ENCODE measurements around the gene HMGCS2. TPM values are rescaled to one million over a fixed set of nuclear protein-coding genes. Genes with fewer than 3 reads are reported as not detected.
A peak's percentile ranks its signal among the peaks of the same experiment; 100 is the strongest.

The HMGCS2 gene
- total RNA-seq, 4 donors from 2014 or later: 0.83 to 1.1 TPM; not detected in 2

DNA sequence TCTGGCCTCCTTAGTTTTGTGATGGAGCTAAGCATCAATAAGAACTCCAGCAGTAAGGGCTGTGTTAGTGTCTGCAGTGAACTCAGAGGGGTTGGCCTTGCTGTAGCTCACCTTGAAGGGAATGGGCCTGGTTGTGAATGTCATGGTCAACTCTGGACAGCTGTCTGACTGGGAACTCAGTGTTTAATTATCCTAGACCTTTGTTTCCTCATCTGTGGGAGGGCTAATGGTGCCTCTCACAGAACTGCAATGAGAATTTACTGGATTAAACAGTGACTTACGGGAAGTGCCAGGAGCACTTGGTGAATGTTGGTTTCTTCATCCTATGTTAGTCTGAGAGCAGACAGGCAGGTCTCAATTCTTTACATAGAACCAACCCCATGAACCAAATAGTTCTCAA lies 23.7 kb downstream of the HMGCS2 start:
- intact Hi-C loops (cut with DNase I): loop anchor here (2.0 kb wide), 1 partner anchor 64 kb away; no protein-coding TSS in a partner anchor
- 88% methylated on average over 1 of the region's 1 CpG for WGBS
- Histone ChIP-seq H3K27me3 (no peaks in the 10 kb centered on the region), H3K4me3 (no peak overlapping the region), H3K9me3 (no peaks in the 10 kb centered on the region), H3K36me3 (peaks cover 0 to 13% (median 2%) of the 10 kb centered on the region in 4 donors), H3K27ac (replicated peaks in 1 of 4) (no peak overlapping the region), H3K4me1 (peaks cover 11 to 52% (median 40%) of the 10 kb centered on the region in 4 donors)
- TF ChIP-seq EP300 (IDR thresholded peaks at IDR 0.05): no peak
- TF ChIP-seq POLR2A (IDR thresholded peaks at IDR 0.05; ENCODE audit: low read depth): no peak
- TF ChIP-seq, protein P1, sequence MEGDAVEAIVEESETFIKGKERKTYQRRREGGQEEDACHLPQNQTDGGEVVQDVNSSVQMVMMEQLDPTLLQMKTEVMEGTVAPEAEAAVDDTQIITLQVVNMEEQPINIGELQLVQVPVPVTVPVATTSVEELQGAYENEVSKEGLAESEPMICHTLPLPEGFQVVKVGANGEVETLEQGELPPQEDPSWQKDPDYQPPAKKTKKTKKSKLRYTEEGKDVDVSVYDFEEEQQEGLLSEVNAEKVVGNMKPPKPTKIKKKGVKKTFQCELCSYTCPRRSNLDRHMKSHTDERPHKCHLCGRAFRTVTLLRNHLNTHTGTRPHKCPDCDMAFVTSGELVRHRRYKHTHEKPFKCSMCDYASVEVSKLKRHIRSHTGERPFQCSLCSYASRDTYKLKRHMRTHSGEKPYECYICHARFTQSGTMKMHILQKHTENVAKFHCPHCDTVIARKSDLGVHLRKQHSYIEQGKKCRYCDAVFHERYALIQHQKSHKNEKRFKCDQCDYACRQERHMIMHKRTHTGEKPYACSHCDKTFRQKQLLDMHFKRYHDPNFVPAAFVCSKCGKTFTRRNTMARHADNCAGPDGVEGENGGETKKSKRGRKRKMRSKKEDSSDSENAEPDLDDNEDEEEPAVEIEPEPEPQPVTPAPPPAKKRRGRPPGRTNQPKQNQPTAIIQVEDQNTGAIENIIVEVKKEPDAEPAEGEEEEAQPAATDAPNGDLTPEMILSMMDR (IDR thresholded peaks at IDR 0.05): no peak
- TF ChIP-seq POLR2AphosphoS5 (IDR thresholded peaks at IDR 0.05): no peak
- no peak for DNase-seq (ENCODE audit: extremely low spot score)

DNA sequence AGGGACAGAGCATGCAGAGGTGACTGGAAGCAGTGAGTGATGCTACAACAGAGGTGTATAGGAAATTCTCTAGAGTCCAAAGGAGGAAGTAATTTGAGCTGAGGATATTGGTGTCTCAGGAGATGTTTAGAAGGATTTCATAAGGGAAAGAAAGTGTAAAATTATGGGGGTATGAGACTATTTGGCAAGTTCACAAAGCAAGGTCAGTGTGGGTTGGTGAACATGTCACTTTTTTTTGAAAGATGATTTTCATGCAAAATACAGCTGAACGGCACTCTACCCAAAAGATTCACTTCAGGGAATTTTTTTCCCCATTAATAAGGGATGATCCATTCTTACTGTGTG lies 24.1 kb downstream of the HMGCS2 start:
- 93% methylated on average over 1 of the region's 1 CpG for WGBS
- Histone ChIP-seq H3K4me3 (no peak overlapping the region), H3K27ac (replicated peaks in 1 of 4) (peak overlapping the region in 1 of 4 donors; percentile 79), H3K27me3 (no peaks in the 10 kb centered on the region), H3K9me3 (no peaks in the 10 kb centered on the region), H3K4me1 (peaks cover 11 to 52% (median 40%) of the 10 kb centered on the region in 4 donors), H3K36me3 (peaks cover 0 to 9% (median 3%) of the 10 kb centered on the region in 4 donors)
- intact Hi-C loops (cut with DNase I): loop anchor here (2.0 to 5.0 kb wide), 2 partner anchors 64 to 128 kb away; no protein-coding TSS in a partner anchor
- DNase-seq (ENCODE audit: extremely low spot score): no peak
- TF ChIP-seq EP300 (IDR thresholded peaks at IDR 0.05) (no peak), POLR2AphosphoS5 (IDR thresholded peaks at IDR 0.05) (no peak), POLR2A (IDR thresholded peaks at IDR 0.05; ENCODE audit: low read depth) (no peak)
- TF ChIP-seq, protein P1 (IDR thresholded peaks at IDR 0.05): no peak

DNA sequence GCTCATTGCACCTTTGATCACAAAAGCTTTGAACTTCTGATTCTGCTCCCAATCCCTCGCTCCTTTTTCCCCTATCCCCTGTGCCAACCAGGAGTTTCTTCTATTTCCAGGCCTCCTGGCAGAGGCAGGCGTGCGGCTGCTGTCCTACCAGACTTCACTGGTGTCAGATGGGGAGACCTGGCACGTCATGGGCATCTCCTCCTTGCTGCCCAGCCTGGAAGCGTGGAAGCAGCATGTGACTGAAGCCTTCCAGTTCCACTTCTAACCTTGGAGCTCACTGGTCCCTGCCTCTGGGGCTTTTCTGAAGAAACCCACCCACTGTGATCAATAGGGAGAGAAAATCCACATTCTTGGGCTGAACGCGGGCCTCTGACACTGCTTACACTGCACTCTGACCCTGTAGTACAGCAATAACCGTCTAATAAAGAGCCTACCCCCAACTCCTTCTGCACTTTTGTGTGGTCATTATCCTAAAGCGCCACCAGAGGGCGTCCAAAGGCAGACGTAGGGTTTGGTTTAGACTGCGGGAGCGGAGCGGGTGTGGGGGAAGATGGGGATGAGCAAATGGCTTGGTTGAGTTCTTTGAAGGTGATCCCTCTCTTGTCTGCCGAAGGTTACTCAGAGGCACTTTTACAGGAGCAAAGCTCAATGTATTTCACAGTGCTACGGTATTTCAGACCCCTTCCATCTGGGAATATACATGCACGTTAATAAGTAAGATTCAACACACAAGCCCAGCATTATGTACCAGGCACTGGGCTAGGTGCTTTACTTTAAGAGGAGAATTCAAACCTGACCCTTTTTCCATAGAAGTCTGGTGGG lies 24.7 kb downstream of the HMGCS2 start:
- Histone ChIP-seq H3K4me1 (peaks cover 11 to 52% (median 40%) of the 10 kb centered on the region in 4 donors), H3K4me3 (no peak overlapping the region), H3K36me3 (peaks cover 0 to 5% (median 1%) of the 10 kb centered on the region in 4 donors), H3K27me3 (no peaks in the 10 kb centered on the region), H3K27ac (replicated peaks in 1 of 4) (peak overlapping the region in 3 of 4 donors; percentile 66 to 80 (median 79)), H3K9me3 (no peaks in the 10 kb centered on the region)
- no peak for DNase-seq (ENCODE audit: extremely low spot score)
- 27% methylated on average over 17 of the region's 17 CpGs for WGBS
- intact Hi-C loops (cut with DNase I): loop anchor here (2.0 to 5.0 kb wide), 2 partner anchors 65 to 128 kb away; no protein-coding TSS in a partner anchor
- TF ChIP-seq POLR2A (IDR thresholded peaks at IDR 0.05; ENCODE audit: low read depth) (no peak), EP300 (IDR thresholded peaks at IDR 0.05) (no peak)
- TF ChIP-seq, protein P1 (IDR thresholded peaks at IDR 0.05): peak; percentile 73 to 85 (median 80)

DNA sequence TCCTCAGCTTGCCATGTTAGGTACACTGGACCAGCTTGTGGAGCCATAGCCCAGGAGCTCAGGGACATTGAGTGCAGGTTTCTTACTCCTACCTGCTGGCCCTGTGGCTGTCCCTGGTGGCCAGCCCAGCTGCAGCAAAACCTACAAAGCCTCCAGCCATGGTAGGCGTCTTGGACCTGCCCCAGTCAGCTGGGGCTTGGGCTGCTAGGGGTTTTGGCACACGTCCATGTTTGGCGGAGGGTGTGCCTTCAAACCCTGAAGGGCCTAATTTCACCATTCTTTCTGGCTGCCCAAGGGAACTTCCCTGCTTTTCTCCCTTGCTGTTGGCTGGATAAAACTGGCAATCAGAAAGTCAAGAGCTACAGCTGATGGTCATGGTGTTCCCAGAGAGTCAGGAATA lies 25.4 kb downstream of the HMGCS2 start:
- intact Hi-C loops (cut with DNase I): loop anchor here (5.0 kb wide), 1 partner anchor 129 kb away; no protein-coding TSS in a partner anchor
- no CpG with 5 or more reads among the region's 3 CpGs for WGBS
- no peaks in the 10 kb centered on the region for H3K27me3 ChIP-seq
- no peaks in the 10 kb centered on the region for H3K9me3 ChIP-seq
- peaks cover 0 to 5% (median under 1%) of the 10 kb centered on the region in 4 donors for H3K36me3 ChIP-seq
- H3K27ac ChIP-seq (replicated peaks in 1 of 4): peak overlapping the region in 3 of 4 donors; percentile 66 to 80 (median 79)
- peaks cover 11 to 51% (median 40%) of the 10 kb centered on the region in 4 donors for H3K4me1 ChIP-seq
- TF ChIP-seq, protein P1 (IDR thresholded peaks at IDR 0.05): no peak
- no peak for TF ChIP-seq POLR2A (IDR thresholded peaks at IDR 0.05; ENCODE audit: low read depth)
- no peak for TF ChIP-seq POLR2AphosphoS5 (IDR thresholded peaks at IDR 0.05)
- no peak for TF ChIP-seq EP300 (IDR thresholded peaks at IDR 0.05)
- H3K4me3 ChIP-seq: no peak overlapping the region
- DNase-seq (ENCODE audit: extremely low spot score): no peak
